Vagina (tissue), 2 donors: ENCODE measurements around the gene ZIC1. TPM values are rescaled to one million over a fixed set of nuclear protein-coding genes. Genes with fewer than 3 reads are reported as not detected.

Experiments used
- DNase-seq, 2 donors: peaks; one replicate each; pipeline ENCODE4 v3.0.0-alpha.2; 2017; ENCODE audit errors: extremely low spot score in 2 of 2
- H3K27ac ChIP-seq: fragments of 200-600 bp; sonication (generic); one replicate; pipeline ENCODE4 v1.5.1; 2019
- H3K27me3 ChIP-seq: fragments of 200-600 bp; sonication (generic); one replicate; pipeline ENCODE4 v1.5.1; 2019
- H3K36me3 ChIP-seq, 2 donors: fragments of 200-600 bp; sonication (generic); one replicate each; pipeline ENCODE4 v1.5.1; 2017 to 2019
- H3K4me1 ChIP-seq: fragments of 200-600 bp; sonication (generic); one replicate; pipeline ENCODE4 v1.5.1; 2019
- H3K4me3 ChIP-seq, 2 donors: fragments of 200-600 bp; sonication (generic); 1 replicate in 1 of 2; 2 replicates in 1 of 2; pipeline ENCODE4 v1.5.1; 2016 to 2019
- H3K9me3 ChIP-seq: fragments of 200-600 bp; sonication (generic); one replicate; pipeline ENCODE4 v1.5.1; 2019
- POLR2A ChIP-seq, 2 donors: fragments of 450-650 bp; IDR thresholded peaks; one replicate each; pipeline ENCODE4 v1.6.1; 2017; ENCODE audit warnings: antibody characterized with exemption in 2 of 2, mild to moderate bottlenecking in 2 of 2, moderate library complexity in 2 of 2
- POLR2AphosphoS5 ChIP-seq, 2 donors: sonication (generic); formaldehyde crosslinking; IDR thresholded peaks; one replicate each; pipeline ENCODE4 v1.9.0; 2017; ENCODE audit warnings: antibody characterized with exemption in 2 of 2, mild to moderate bottlenecking in 2 of 2, low read depth in 1 of 2; ENCODE audit not compliant: insufficient read depth in 1 of 2
- intact Hi-C: fragments of 100-400 bp; cut with DNase I; formaldehyde crosslinking; loops from one replicate; pipeline ENCODE4 v1.15.1; 2023
- total RNA-seq: library from RNA; depleted of rRNA; stranded (reverse); fragments of >200 nt; gene quantifications from one replicate; pipeline ENCODE4 v1.2.3, GENCODE V29; 2016
- TF ChIP-seq, protein P1 (sequence below), 3 experiments: fragments of 450-650 bp in 2 of 3; fragments of 200-600 bp in 1 of 3; sonication (generic) in 1 of 3; IDR thresholded peaks; one replicate each; pipeline ENCODE4 v1.5.1; 2017 to 2019; ENCODE audit warnings: antibody characterized with exemption in 3 of 3, mild to moderate bottlenecking in 2 of 3, moderate library complexity in 2 of 3

Gene ZIC1
- total RNA-seq, 1 donor from 2014 or later: not detected

DNA sequence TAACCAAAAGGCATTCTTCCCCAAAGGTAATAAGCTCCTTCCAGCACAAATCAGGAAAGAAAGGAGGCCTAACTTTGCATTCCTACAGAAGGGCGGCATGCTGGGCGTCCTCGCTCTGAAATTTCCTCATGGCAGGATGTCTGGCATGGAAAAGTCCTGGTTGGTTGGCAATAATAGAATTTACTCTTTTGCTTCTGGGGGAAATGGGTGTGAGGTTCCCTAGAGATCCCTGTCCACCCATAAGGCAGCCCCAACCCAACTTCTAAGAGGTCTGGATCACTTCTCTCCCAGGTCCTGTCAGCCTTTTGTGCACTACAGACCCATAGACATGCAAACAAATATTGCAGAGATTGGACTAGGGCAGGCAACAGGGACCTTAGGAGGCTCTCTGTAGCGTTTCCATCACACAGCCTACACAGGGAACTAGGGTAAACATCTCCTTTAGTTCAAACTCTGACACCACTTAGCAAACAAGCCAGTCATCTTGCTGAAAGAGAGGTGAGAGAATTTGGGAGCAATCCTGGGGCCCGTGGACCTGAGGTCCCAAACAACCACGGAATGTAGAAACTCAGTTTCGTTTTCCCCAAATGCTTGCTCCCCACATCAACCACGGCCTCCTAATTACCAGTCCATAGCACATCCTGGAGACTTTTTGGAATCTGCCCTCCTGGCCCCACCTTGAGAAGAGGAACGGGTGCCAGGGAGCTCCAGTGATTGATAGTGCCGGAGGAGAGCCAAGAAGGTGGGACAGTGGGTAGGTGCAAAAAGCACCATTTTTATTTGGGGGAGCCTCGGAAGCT lies 5.0 kb upstream of the ZIC1 start:
- no peak overlapping the region for H3K4me3 ChIP-seq
- H3K27ac ChIP-seq: no peak overlapping the region
- H3K4me1 ChIP-seq: no peaks in the 10 kb centered on the region
- peak in 1 of 2 donors; percentile 54 for DNase-seq
- intact Hi-C loops: no loop called here
- no peaks in the 10 kb centered on the region for H3K36me3 ChIP-seq
- no peaks in the 10 kb centered on the region for H3K27me3 ChIP-seq
- H3K9me3 ChIP-seq: no peaks in the 10 kb centered on the region
- TF ChIP-seq, protein P1, sequence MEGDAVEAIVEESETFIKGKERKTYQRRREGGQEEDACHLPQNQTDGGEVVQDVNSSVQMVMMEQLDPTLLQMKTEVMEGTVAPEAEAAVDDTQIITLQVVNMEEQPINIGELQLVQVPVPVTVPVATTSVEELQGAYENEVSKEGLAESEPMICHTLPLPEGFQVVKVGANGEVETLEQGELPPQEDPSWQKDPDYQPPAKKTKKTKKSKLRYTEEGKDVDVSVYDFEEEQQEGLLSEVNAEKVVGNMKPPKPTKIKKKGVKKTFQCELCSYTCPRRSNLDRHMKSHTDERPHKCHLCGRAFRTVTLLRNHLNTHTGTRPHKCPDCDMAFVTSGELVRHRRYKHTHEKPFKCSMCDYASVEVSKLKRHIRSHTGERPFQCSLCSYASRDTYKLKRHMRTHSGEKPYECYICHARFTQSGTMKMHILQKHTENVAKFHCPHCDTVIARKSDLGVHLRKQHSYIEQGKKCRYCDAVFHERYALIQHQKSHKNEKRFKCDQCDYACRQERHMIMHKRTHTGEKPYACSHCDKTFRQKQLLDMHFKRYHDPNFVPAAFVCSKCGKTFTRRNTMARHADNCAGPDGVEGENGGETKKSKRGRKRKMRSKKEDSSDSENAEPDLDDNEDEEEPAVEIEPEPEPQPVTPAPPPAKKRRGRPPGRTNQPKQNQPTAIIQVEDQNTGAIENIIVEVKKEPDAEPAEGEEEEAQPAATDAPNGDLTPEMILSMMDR (IDR thresholded peaks at IDR 0.05): no peak
- TF ChIP-seq POLR2A (IDR thresholded peaks at IDR 0.05) (no peak), POLR2AphosphoS5 (IDR thresholded peaks at IDR 0.05; ENCODE audit: insufficient read depth in 1 of 2, low read depth in 1 of 2) (no peak)

DNA sequence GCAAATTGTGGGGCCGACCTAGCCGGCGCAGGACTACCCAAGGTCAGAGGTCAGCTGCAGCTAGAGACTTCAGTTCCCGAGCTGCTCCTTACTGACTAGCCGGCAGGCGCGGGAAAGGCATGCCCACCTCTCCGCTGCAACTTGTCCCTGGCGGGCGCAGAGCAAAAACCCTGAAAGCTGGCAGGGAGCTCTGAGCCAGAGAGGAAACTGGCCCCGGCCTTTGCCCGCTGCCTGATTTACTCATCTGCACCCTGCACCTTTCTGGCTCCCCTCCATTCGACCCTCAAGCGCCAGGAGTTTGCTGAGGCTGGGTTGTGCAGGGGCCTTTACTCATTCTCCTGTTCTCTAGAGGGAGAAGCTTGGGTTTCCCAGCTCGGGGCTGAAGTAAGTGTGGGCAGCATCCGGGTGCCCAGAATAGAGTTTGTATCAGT lies 4.3 kb upstream of the ZIC1 start:
- Histone ChIP-seq H3K4me3 (no peak overlapping the region), H3K36me3 (no peaks in the 10 kb centered on the region), H3K9me3 (no peaks in the 10 kb centered on the region), H3K27ac (no peak overlapping the region), H3K27me3 (peaks cover 2% of the 10 kb centered on the region), H3K4me1 (peaks cover 4% of the 10 kb centered on the region)
- TF ChIP-seq POLR2AphosphoS5 (IDR thresholded peaks at IDR 0.05; ENCODE audit: insufficient read depth in 1 of 2, low read depth in 1 of 2) (no peak), POLR2A (IDR thresholded peaks at IDR 0.05) (no peak)
- TF ChIP-seq, protein P1 (IDR thresholded peaks at IDR 0.05): no peak
- intact Hi-C loops: no loop called here
- DNase-seq: peak in 1 of 2 donors; percentile 70

DNA sequence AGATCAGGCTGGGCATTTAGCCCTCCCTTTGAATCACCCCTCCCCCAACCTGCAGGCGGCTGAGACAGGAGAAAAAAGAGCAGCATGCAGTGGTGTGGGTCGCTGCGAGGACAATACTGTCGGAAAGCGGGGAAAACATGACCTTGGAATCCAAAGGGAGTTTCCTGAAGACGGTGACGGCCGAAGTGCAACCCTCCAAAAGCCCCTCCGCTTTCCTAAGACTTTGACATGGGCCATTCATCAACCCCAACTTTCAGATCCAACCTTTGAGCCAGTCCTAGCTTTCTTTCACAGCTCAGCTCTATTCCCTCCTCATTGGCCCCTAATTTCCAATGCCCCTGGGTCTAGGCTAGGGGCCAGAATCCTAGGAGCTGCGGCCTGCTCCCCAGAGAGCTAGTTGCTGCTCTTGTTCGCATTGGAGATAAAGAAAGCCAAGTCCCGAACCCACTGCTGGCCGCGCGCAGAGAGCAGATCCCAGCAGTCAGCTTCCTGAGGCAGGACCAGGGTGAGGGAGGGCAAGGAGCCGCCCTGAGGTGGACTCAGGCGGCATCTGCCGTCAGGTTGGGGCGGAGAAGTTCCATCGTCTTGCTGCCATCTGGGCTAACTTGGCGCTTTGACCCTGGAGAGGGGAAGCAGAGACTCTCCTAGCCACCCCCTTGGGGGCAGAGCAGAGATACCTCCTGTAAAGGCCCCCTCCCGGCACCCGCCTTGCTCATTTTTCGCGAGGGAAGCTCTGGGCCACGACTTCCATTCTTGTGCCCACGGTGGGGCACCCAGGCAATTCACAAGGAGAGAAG lies 3.7 kb upstream of the ZIC1 start:
- intact Hi-C loops: no loop called here
- Histone ChIP-seq H3K4me1 (peaks cover 10% of the 10 kb centered on the region), H3K4me3 (no peak overlapping the region), H3K27ac (no peak overlapping the region), H3K9me3 (no peaks in the 10 kb centered on the region), H3K36me3 (no peaks in the 10 kb centered on the region), H3K27me3 (peaks cover 8% of the 10 kb centered on the region)
- peak; percentile 64 to 90 for DNase-seq
- no peak for TF ChIP-seq POLR2AphosphoS5 (IDR thresholded peaks at IDR 0.05; ENCODE audit: insufficient read depth in 1 of 2, low read depth in 1 of 2)
- TF ChIP-seq, protein P1 (IDR thresholded peaks at IDR 0.05): no peak
- TF ChIP-seq POLR2A (IDR thresholded peaks at IDR 0.05): no peak

DNA sequence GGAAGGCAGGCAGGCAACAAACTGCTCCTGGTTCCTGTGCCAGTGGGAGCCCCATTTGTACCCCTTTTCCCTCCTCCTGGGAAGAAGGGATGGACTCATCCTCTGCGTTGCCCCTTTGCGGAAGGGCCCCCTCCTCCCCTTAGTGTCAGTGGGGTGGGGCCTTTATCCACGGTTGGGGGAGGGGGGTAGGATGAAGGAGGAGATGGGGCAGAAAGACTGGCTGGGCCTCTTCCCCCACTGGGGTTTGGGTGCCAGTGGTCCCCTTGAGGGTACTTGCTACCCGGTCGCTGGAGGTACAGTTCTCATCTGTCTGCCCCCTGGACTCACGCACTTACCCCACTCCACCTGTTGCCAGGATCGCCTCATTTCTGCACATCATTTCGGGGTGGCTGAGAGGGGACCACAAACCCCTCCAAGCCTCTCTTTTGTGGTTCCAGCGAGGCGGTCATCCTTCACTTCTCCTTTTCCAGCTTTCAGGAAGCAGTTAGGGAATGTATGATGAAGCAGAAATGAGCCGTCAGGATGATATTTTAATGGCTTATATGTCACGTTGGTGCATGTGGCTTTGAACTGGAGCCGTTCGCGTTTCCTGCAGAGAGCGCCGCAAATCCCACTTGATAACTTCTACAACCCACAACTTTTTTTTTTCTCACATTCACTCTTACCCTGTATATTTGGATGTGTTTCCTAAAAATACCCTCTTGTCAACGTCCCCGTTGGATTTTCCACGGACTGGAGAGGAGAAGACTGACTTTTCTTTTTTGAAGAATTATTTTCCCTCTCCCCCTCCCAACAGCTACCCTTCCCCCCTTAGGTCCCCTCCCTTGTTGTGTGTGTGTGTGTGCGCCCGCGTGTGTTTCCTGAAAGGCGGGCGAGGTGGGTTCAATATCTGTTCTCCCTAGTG lies 2.9 kb upstream of the ZIC1 start, which contains the start of gene ZIC4:
TSS of gene ZIC4 (minus strand) at position 516 of the 904 bp plus-strand sequence. CDS start 3,746 bp downstream, outside the sequence.
- DNase-seq: peak; percentile 49 to 64
- H3K4me3 ChIP-seq: no peak within 1 kb of the TSS
- TF ChIP-seq POLR2A (IDR thresholded peaks at IDR 0.05) (no peak), POLR2AphosphoS5 (IDR thresholded peaks at IDR 0.05; ENCODE audit: insufficient read depth in 1 of 2, low read depth in 1 of 2) (no peak)
- TF ChIP-seq, protein P1 (IDR thresholded peaks at IDR 0.05): no peak
- H3K4me1 ChIP-seq: peaks cover 19% of the 10 kb centered on the region
- H3K9me3 ChIP-seq: no peaks in the 10 kb centered on the region
- H3K36me3 ChIP-seq: no peaks in the 10 kb centered on the region
- H3K27me3 ChIP-seq: peaks cover 17% of the 10 kb centered on the region
- intact Hi-C loops: no loop called here
- H3K27ac ChIP-seq: no peak within 1 kb of the TSS
